ENCODE data around the gene ARHGAP36. TPM values are rescaled to one million over a fixed set of nuclear protein-coding genes. Genes with fewer than 3 reads are reported as not detected.

ARHGAP36 gene
- total RNA-seq, 1 experiment from 2014 or later: not detected

GRCh38 chrX:131046596-131046995, 11.6 kb upstream of the ARHGAP36 start:
- peaks cover 3% of the 10 kb centered on the region for H3K9me3 Mint-ChIP-seq (ENCODE audit: low read depth, unreplicated experiment)
- intact Hi-C loops (cut with micrococcal nuclease; ENCODE audit: unreplicated experiment): no loop called here
- H3K36me3 Mint-ChIP-seq (ENCODE audit: insufficient read depth, unreplicated experiment): no peaks in the 10 kb centered on the region
- DNase-seq: no peak
- H3K4me1 Mint-ChIP-seq (ENCODE audit: low read depth, unreplicated experiment): no peaks in the 10 kb centered on the region
- CTCF ChIA-PET: no interaction called here
- no peak overlapping the region for H3K4me3 Mint-ChIP-seq (ENCODE audit: low read depth, unreplicated experiment)
- H3K27ac Mint-ChIP-seq (ENCODE audit: unreplicated experiment): no peak overlapping the region
- no peak for TF ChIP-seq CTCF (IDR thresholded peaks at IDR 0.05; ENCODE audit: unreplicated experiment)
- BruUV-seq (replicated peaks): no TSS peak
- peaks cover 30% of the 10 kb centered on the region for H3K27me3 Mint-ChIP-seq (ENCODE audit: unreplicated experiment)

DNA sequence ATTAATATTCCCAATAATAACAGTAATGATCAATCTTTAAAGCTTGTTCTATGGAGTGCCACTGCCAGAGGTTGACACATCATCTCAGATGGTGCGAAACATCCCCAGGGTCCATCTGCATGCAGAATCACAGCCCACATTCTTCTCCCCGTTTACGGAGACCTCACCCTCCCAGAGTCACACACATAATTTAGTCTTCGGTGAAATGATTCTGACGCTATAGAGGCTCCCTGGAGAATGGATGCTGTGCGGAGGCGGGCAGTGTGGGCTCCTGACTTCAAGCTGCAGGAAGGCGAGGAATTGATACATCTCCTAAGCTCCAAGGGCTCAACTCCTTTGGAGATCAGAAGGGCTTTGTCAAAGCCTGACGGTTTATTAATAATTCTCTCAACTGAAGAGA, 11.0 kb upstream of the ARHGAP36 start:
- no peak for TF ChIP-seq CTCF (IDR thresholded peaks at IDR 0.05; ENCODE audit: unreplicated experiment)
- no peaks in the 10 kb centered on the region for H3K4me1 Mint-ChIP-seq (ENCODE audit: low read depth, unreplicated experiment)
- no peaks in the 10 kb centered on the region for H3K36me3 Mint-ChIP-seq (ENCODE audit: insufficient read depth, unreplicated experiment)
- intact Hi-C loops (cut with micrococcal nuclease; ENCODE audit: unreplicated experiment): no loop called here
- CTCF ChIA-PET: no interaction called here
- BruUV-seq (replicated peaks): no TSS peak
- H3K4me3 Mint-ChIP-seq (ENCODE audit: low read depth, unreplicated experiment): no peak overlapping the region
- no peak overlapping the region for H3K27ac Mint-ChIP-seq (ENCODE audit: unreplicated experiment)
- no peak for DNase-seq
- peaks cover 3% of the 10 kb centered on the region for H3K9me3 Mint-ChIP-seq (ENCODE audit: low read depth, unreplicated experiment)
- H3K27me3 Mint-ChIP-seq (ENCODE audit: unreplicated experiment): peaks cover 25% of the 10 kb centered on the region

DNA sequence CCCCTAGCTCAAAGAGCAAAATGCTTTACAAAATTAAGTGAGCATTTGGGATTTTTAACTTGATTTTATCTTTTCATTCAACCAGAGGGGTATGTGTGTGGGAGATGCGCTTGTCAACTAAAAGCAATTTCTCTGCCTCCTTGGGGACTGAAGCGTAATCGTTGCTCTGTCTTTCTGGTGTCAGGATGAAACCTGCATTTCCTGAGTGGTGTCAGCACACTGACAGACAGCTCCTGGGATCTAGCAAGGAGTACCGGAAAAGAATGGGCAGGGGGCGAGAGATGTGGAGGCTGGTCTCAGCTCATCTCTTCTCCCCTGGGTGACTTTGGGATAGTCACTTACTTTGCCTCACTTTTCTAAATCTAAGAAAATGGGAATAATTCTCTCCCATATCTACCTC, 5.1 kb upstream of the ARHGAP36 start:
- BruUV-seq (replicated peaks): no TSS peak
- no peak for DNase-seq
- no peaks in the 10 kb centered on the region for H3K36me3 Mint-ChIP-seq (ENCODE audit: insufficient read depth, unreplicated experiment)
- H3K27me3 Mint-ChIP-seq (ENCODE audit: unreplicated experiment): peaks cover 15% of the 10 kb centered on the region
- H3K27ac Mint-ChIP-seq (ENCODE audit: unreplicated experiment): no peak overlapping the region
- no peak for TF ChIP-seq CTCF (IDR thresholded peaks at IDR 0.05; ENCODE audit: unreplicated experiment)
- intact Hi-C loops (cut with micrococcal nuclease; ENCODE audit: unreplicated experiment): no loop called here
- no peaks in the 10 kb centered on the region for H3K4me1 Mint-ChIP-seq (ENCODE audit: low read depth, unreplicated experiment)
- no peaks in the 10 kb centered on the region for H3K9me3 Mint-ChIP-seq (ENCODE audit: low read depth, unreplicated experiment)
- no peak overlapping the region for H3K4me3 Mint-ChIP-seq (ENCODE audit: low read depth, unreplicated experiment)
- CTCF ChIA-PET: no interaction called here

DNA sequence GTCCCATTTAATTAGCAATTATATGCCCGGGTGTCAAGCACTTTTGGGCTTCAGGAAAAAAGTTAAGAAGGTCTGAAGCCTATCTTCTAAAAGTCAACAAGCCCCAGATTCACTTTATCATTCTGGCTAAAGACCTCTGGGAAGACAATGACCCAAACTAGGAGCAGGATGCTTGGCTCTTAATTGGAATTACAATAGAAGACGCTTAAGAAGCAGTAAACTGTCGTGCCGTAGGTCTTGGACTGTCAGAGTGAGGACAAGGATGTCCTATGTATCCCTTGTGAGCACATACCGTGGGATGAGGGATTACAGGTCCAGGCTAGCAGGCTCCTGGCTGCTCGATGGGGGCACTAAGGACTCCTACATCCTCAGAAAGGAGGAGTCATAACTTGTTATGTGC, 3.2 kb upstream of the ARHGAP36 start:
- BruUV-seq (replicated peaks): no TSS peak
- peaks cover 3% of the 10 kb centered on the region for H3K27me3 Mint-ChIP-seq (ENCODE audit: unreplicated experiment)
- CTCF ChIA-PET: no interaction called here

More for the DNA sequence above, 3.2 kb upstream of the ARHGAP36 start:
- Mint-ChIP-seq H3K4me3 (ENCODE audit: low read depth, unreplicated experiment) (no peak overlapping the region), H3K36me3 (ENCODE audit: insufficient read depth, unreplicated experiment) (no peaks in the 10 kb centered on the region), H3K4me1 (ENCODE audit: low read depth, unreplicated experiment) (no peaks in the 10 kb centered on the region), H3K9me3 (ENCODE audit: low read depth, unreplicated experiment) (no peaks in the 10 kb centered on the region), H3K27ac (ENCODE audit: unreplicated experiment) (no peak overlapping the region)
- intact Hi-C loops (cut with micrococcal nuclease; ENCODE audit: unreplicated experiment): no loop called here
- no peak for TF ChIP-seq CTCF (IDR thresholded peaks at IDR 0.05; ENCODE audit: unreplicated experiment)
- no peak for DNase-seq

Data from Calu3 (cell line).